ENCODE data around the gene LCP2.

DNA sequence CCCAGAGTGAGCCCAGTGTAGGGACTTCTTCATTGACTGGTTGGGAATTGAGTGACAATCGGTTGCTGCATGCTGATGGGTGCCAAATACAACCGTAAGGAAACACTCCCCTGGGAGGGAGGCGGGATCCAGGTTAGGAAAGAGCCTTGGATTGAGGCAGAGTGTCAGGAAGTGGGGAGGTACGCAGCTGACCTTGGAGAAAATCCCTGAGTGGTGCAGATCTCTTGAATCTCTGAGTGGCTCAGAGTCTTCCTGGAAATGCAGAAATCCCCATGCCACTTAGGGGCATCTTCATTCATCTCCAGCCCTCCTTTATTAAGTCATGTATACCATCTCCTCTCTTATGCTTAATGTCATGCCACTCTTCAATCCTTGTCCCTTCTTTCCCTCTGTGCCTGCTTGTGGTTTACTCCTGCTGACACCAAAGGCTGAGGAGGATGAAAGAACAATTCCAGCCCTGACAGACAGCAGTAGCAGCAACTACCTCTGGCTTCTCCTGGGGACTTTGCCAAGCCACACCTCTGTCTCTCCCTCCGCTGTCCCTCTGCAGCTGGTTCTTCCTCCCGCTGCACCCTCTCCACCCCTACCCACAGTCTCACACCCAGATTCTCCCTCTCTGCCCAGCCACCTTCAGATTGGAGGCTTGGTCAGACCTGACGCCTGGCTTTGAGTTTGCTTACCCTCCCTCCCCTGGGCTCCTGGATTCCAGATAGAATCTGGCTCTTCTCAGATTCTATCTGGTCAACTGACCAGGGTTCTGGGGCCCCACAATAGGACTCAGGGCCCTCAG is 14.1 kb upstream of the LCP2 start:
- TF ChIP-seq, protein P1, sequence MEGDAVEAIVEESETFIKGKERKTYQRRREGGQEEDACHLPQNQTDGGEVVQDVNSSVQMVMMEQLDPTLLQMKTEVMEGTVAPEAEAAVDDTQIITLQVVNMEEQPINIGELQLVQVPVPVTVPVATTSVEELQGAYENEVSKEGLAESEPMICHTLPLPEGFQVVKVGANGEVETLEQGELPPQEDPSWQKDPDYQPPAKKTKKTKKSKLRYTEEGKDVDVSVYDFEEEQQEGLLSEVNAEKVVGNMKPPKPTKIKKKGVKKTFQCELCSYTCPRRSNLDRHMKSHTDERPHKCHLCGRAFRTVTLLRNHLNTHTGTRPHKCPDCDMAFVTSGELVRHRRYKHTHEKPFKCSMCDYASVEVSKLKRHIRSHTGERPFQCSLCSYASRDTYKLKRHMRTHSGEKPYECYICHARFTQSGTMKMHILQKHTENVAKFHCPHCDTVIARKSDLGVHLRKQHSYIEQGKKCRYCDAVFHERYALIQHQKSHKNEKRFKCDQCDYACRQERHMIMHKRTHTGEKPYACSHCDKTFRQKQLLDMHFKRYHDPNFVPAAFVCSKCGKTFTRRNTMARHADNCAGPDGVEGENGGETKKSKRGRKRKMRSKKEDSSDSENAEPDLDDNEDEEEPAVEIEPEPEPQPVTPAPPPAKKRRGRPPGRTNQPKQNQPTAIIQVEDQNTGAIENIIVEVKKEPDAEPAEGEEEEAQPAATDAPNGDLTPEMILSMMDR (IDR thresholded peaks at IDR 0.05; ENCODE audit: insufficient read depth, low read depth, low read length) = no peak
- no peak for TF ChIP-seq EZH2 (IDR thresholded peaks at IDR 0.05; ENCODE audit: insufficient read depth, low read length)
